ENCODE data around the gene TNPO3.

GRCh38 chr7:128944487-128945236, 110.2 kb downstream of the TNPO3 start:
- no peak for TF ChIP-seq CTCF (IDR thresholded peaks at IDR 0.05; ENCODE audit: low read depth, low read length)
- no peak for TF ChIP-seq MYC (IDR thresholded peaks at IDR 0.05; ENCODE audit: low read depth, low read length)
- no peak for TF ChIP-seq POLR2A (IDR thresholded peaks at IDR 0.05; ENCODE audit: extremely low read depth, insufficient read length)
